ENCODE measurements around the gene IQSEC1. TPM values are rescaled to one million over a fixed set of nuclear protein-coding genes. Genes with fewer than 3 reads are reported as not detected.

IQSEC1 gene
- total and polyA plus RNA-seq, 10 of the 15 experiments (the other 5 are each of a cell fraction or from before 2014, with no cell fraction given): 0.92 to 55.2 (median 8.5) TPM

GRCh38 chr3:12959410-12959809 lies 113.8 kb downstream of the IQSEC1 start:
- ChIA-PET RAD21 (ENCODE audit: unreplicated experiment) (no interaction called here), CTCF (interaction anchor here (1.0 kb wide), 1 partner anchor 109 kb away, joined by 3 read pairs; no protein-coding TSS in a partner anchor), POLR2A (no interaction called here), SMC1A (ENCODE audit: uncharacterized antibody, unreplicated experiment) (interaction anchor here (0.9 kb wide), 1 partner anchor 80 kb away, joined by 4 read pairs; no protein-coding TSS in a partner anchor)
- TF ChIP-seq KDM1A (IDR thresholded peaks at IDR 0.05; ENCODE audit: borderline replicate concordance) (no peak), MXI1 (IDR thresholded peaks at IDR 0.05; ENCODE audit: low read depth, low read length) (no peak), GABPA (IDR thresholded peaks at IDR 0.05; ENCODE audit: low read depth) (no peak), PML (IDR thresholded peaks at IDR 0.05; ENCODE audit: low read length) (no peak), JUND (IDR thresholded peaks at IDR 0.05; ENCODE audit: low read depth, low read length) (no peak), MTA3 (IDR thresholded peaks at IDR 0.05; ENCODE audit: borderline replicate concordance, low read length) (no peak), ZNF622 (IDR thresholded peaks at IDR 0.05) (no peak), HDAC6 (IDR thresholded peaks at IDR 0.05; ENCODE audit: unreplicated experiment) (no peak), IKZF2 (IDR thresholded peaks at IDR 0.05) (no peak), TBL1XR1 (IDR thresholded peaks at IDR 0.05; ENCODE audit: low read depth, low read length) (no peak)
- Histone ChIP-seq H3K4me2 (ENCODE audit: control insufficient read depth, insufficient read depth) (peak overlapping the region; percentile 57), H4K20me1 (ENCODE audit: control insufficient read depth, insufficient read depth) (peaks cover 11% of the 10 kb centered on the region), H3K4me3 (peak overlapping the region; percentile 17; the same call in 1 of the 2 replicates), H3K27me3 (replicated peaks in 1 of 2; ENCODE audit: control insufficient read depth in 2 of 2, insufficient read depth in 2 of 2, low read length in 1 of 2) (no peaks in the 10 kb centered on the region), H3K9ac (ENCODE audit: control insufficient read depth, insufficient read depth, low read length) (no peak overlapping the region), H3K36me3 (ENCODE audit: control insufficient read depth in 2 of 2, insufficient read depth in 2 of 2, low read length in 1 of 2) (peaks cover 0 to 3% of the 10 kb centered on the region in 2 experiments; a peak in 3 of 4 replicates), H3K9me3 (replicated peaks; ENCODE audit: control insufficient read depth, insufficient read depth, low read length) (no peaks in the 10 kb centered on the region), H2AFZ (ENCODE audit: control insufficient read depth, low read depth, low read length) (no peak overlapping the region), H3K4me1 (ENCODE audit: control insufficient read depth, insufficient read depth, low read length) (peaks cover 44% of the 10 kb centered on the region), H3K79me2 (ENCODE audit: control insufficient read depth, insufficient read depth, low read length) (peaks cover 60% of the 10 kb centered on the region), H3K27ac (ENCODE audit: control insufficient read depth, insufficient read depth) (peak overlapping the region; percentile 24)
- WGBS (ENCODE audit: insufficient coverage, insufficient replicate concordance, low lambda C conversion rate, missing lambda C conversion rate): 68% methylated on average over 7 of the region's 7 CpGs
- DNase-seq (ENCODE audit: low read depth, low spot score): no peak
- in situ Hi-C loops (cut with MboI): no loop called here
- intact Hi-C loops (cut with micrococcal nuclease; ENCODE audit: unreplicated experiment): no loop called here
- ATAC-seq: no peak
- no TSS peak for BruUV-seq (replicated peaks)
- FAIRE-seq: no peak

All from GM12878 (cell line).